Thymus (tissue), 11 donors: ENCODE data around the gene KIFC3. TPM values are rescaled to one million over a fixed set of nuclear protein-coding genes. Genes with fewer than 3 reads are reported as not detected.

Source experiments
- DNase-seq, 9 donors: peaks; one replicate each; pipeline ENCODE4 v3.0.0-alpha.2; 2013; ENCODE audit warnings: low spot score in 9 of 9, low read depth in 6 of 9, missing footprints in 1 of 9
- H3K27ac ChIP-seq, 2 donors: one replicate each; pipeline ENCODE4 v1.5.1; 2013; ENCODE audit warnings: control low read depth in 1 of 2, low read depth in 1 of 2, low read length in 1 of 2, mild to moderate bottlenecking in 1 of 2, moderate library complexity in 1 of 2
- H3K27me3 ChIP-seq, 2 donors: one replicate each; pipeline ENCODE4 v1.5.1; 2013; ENCODE audit warnings: low read length in 1 of 2; ENCODE audit not compliant: control insufficient read depth in 2 of 2, insufficient read depth in 1 of 2
- H3K36me3 ChIP-seq, 2 donors: one replicate each; pipeline ENCODE4 v1.5.1; 2013; ENCODE audit warnings: low read length in 1 of 2, mild to moderate bottlenecking in 1 of 2, moderate library complexity in 1 of 2; ENCODE audit not compliant: control insufficient read depth in 2 of 2, insufficient read depth in 2 of 2
- H3K4me1 ChIP-seq, 2 donors: one replicate each; pipeline ENCODE4 v1.5.1; 2013; ENCODE audit warnings: low read length in 2 of 2; ENCODE audit not compliant: control insufficient read depth in 2 of 2, insufficient read depth in 2 of 2
- H3K4me3 ChIP-seq, 2 donors: one replicate each; pipeline ENCODE4 v1.5.1; 2013; ENCODE audit warnings: low read length in 2 of 2, control low read depth in 1 of 2, mild to moderate bottlenecking in 1 of 2
- H3K9me3 ChIP-seq, 2 donors: one replicate each; pipeline ENCODE4 v1.5.1; 2013; ENCODE audit warnings: low read length in 1 of 2, mild to moderate bottlenecking in 1 of 2; ENCODE audit not compliant: control insufficient read depth in 2 of 2, insufficient read depth in 1 of 2
- whole genome bisulfite sequencing: extraction: QIAGEN DNeasy Blood & Tissue Kit; methylation state at CpG from one replicate; pipeline ENCODE4 v1.1.7; 2013; 5-methylcytosine and 5-hydroxymethylcytosine counted together
- polyA plus RNA-seq: library from polyadenylated mRNA; stranded (reverse); fragments of 200-250 nt; gene quantifications from one replicate; pipeline ENCODE4 v1.2.3, GENCODE V29; 2013
- total RNA-seq: library from RNA; stranded (reverse); fragments of 120-200 nt; gene quantifications from one replicate; pipeline ENCODE4 v1.2.4, GENCODE V29; 2013
- donor health status: healthy.

KIFC3 gene
- total and polyA plus RNA-seq, 2 donors: 3.8 to 9.2 TPM

GRCh38 chr16:57775661-57776469 lies 26.4 kb downstream of the KIFC3 start:
- Histone ChIP-seq H3K4me3 (no peak overlapping the region), H3K9me3 (no peaks in the 10 kb centered on the region), H3K27ac (no peak overlapping the region), H3K27me3 (no peaks in the 10 kb centered on the region), H3K4me1 (peaks cover 0 to 13% of the 10 kb centered on the region in 2 donors), H3K36me3 (no peaks in the 10 kb centered on the region)
- WGBS: 89% methylated on average over 23 of the region's 23 CpGs
- DNase-seq: peak in 1 of 9 donors; percentile 37

- no peak for DNase-seq
- 95% methylated on average over 12 of the region's 12 CpGs for WGBS
- H3K36me3 ChIP-seq: no peaks in the 10 kb centered on the region
These were observed 27.5 kb downstream of the KIFC3 start for GRCh38 chr16:57774705-57775285.

GRCh38 chr16:57773655-57774295 lies 28.5 kb downstream of the KIFC3 start:
- Histone ChIP-seq H3K4me3 (no peak overlapping the region), H3K9me3 (no peaks in the 10 kb centered on the region), H3K27ac (no peak overlapping the region), H3K36me3 (no peaks in the 10 kb centered on the region), H3K27me3 (no peaks in the 10 kb centered on the region), H3K4me1 (peaks cover 0 to 13% of the 10 kb centered on the region in 2 donors)
- DNase-seq: no peak
- WGBS: 96% methylated on average over 11 of the region's 11 CpGs

More at GRCh38 chr16:57774705-57775285, 27.5 kb downstream of the KIFC3 start:
- Histone ChIP-seq H3K4me1 (peaks cover 0 to 13% of the 10 kb centered on the region in 2 donors), H3K27ac (no peak overlapping the region), H3K27me3 (no peaks in the 10 kb centered on the region), H3K9me3 (no peaks in the 10 kb centered on the region), H3K4me3 (no peak overlapping the region)

- Histone ChIP-seq H3K4me1 (peaks cover 0 to 13% of the 10 kb centered on the region in 2 donors), H3K36me3 (no peaks in the 10 kb centered on the region)
- 83% methylated on average over 11 of the region's 11 CpGs for whole genome bisulfite sequencing
These were observed 29.3 kb downstream of the KIFC3 start for GRCh38 chr16:57773019-57773418.

GRCh38 chr16:57771141-57771785 lies 31.0 kb downstream of the KIFC3 start:
- no peaks in the 10 kb centered on the region for H3K36me3 ChIP-seq
- no peak overlapping the region for H3K4me3 ChIP-seq
- 96% methylated on average over 26 of the region's 26 CpGs for WGBS
- peaks cover 0 to 12% of the 10 kb centered on the region in 2 donors for H3K4me1 ChIP-seq
- H3K27me3 ChIP-seq: no peaks in the 10 kb centered on the region
- no peaks in the 10 kb centered on the region for H3K9me3 ChIP-seq
- H3K27ac ChIP-seq: no peak overlapping the region
- no peak for DNase-seq

More at GRCh38 chr16:57773019-57773418, 29.3 kb downstream of the KIFC3 start:
- Histone ChIP-seq H3K27me3 (no peaks in the 10 kb centered on the region), H3K4me3 (no peak overlapping the region), H3K27ac (no peak overlapping the region), H3K9me3 (no peaks in the 10 kb centered on the region)
- DNase-seq: no peak

- Histone ChIP-seq H3K9me3 (no peaks in the 10 kb centered on the region), H3K4me3 (no peak overlapping the region), H3K4me1 (peaks cover 0 to 3% of the 10 kb centered on the region in 2 donors), H3K27ac (no peak overlapping the region), H3K27me3 (no peaks in the 10 kb centered on the region), H3K36me3 (no peaks in the 10 kb centered on the region)
- DNase-seq: no peak
- WGBS: 98% methylated on average over 15 of the region's 15 CpGs
These were observed 31.9 kb downstream of the KIFC3 start for GRCh38 chr16:57770361-57770760.

- Histone ChIP-seq H3K27ac (no peak overlapping the region), H3K4me3 (no peak overlapping the region), H3K4me1 (peaks cover 0 to 3% of the 10 kb centered on the region in 2 donors), H3K27me3 (no peaks in the 10 kb centered on the region), H3K9me3 (no peaks in the 10 kb centered on the region), H3K36me3 (no peaks in the 10 kb centered on the region)
- WGBS: 96% methylated on average over 22 of the region's 22 CpGs
- DNase-seq: no peak
These were observed 32.6 kb downstream of the KIFC3 start for GRCh38 chr16:57769541-57770145.

- DNase-seq: no peak
- H3K9me3 ChIP-seq: no peaks in the 10 kb centered on the region
- 96% methylated on average over 15 of the region's 15 CpGs for WGBS
- H3K27me3 ChIP-seq: no peaks in the 10 kb centered on the region
- H3K27ac ChIP-seq: no peak overlapping the region
- H3K36me3 ChIP-seq: no peaks in the 10 kb centered on the region
- H3K4me3 ChIP-seq: no peak overlapping the region
- no peaks in the 10 kb centered on the region for H3K4me1 ChIP-seq
These were observed 35.5 kb downstream of the KIFC3 start for GRCh38 chr16:57766714-57767348.
